Activated CD4-positive, alpha-beta T cell treated with anti-CD3 and anti-CD28 coated beads, Interleukin-2, amount 50 U/mL, for 1 hour (primary cell): ENCODE results near the gene RNF4.
"Not testable (repeated sequence)": the region's sequence is repeated elsewhere in the genome, so short reads cannot be mapped to it uniquely, and the experiment has no call there.

Experiments
- DNase-seq: peaks from one replicate; pipeline ENCODE4 v3.0.0-alpha.2; 2020

RNF4 gene

DNA sequence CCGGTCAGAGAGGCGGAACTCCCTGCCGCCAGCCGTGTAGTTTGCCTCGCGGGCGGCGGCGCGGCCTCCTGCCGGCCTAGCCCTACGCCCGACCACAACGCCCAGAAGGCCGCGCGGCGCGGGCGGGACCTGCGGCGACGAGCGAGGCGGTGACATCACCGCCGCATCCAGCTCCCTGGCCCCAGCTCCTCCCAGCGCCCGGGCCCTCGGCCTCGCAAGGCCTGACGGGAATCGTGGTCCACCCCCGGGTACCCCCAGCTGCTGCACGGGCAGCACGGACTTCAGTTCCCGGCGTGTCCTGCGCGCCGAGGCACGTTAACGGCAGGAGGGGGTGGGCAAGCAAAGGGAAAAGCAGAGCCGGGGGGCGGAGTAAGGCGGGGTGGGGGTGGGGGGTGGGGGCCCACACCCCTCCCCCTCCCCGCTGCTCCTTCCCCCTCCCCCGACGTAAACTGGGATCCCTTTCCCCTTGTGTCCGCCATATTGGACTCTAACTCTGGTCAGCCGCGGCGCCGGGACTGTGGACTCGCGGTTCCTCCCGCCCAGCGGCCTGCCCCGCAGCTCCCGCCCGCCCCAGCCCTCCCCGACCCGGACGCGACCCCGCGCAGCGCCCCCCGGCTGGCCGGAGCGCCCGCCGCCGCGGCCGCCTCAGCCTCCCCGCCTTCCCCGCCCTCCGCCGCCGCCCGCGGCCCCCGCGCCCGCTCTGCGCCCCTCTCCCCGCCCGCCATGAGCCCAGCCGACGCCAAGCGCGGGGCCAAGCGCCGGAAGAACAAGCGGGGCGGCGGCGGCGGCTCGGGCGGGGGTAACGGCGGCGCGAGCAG, 67.5 kb downstream of the RNF4 start, which contains the start of gene FAM193A:
FAM193A (plus strand) TSS at position 455 of the 818 bp plus-strand sequence; CDS start at position 724, 269 bp downstream.
- peak; percentile 98 for DNase-seq

DNA sequence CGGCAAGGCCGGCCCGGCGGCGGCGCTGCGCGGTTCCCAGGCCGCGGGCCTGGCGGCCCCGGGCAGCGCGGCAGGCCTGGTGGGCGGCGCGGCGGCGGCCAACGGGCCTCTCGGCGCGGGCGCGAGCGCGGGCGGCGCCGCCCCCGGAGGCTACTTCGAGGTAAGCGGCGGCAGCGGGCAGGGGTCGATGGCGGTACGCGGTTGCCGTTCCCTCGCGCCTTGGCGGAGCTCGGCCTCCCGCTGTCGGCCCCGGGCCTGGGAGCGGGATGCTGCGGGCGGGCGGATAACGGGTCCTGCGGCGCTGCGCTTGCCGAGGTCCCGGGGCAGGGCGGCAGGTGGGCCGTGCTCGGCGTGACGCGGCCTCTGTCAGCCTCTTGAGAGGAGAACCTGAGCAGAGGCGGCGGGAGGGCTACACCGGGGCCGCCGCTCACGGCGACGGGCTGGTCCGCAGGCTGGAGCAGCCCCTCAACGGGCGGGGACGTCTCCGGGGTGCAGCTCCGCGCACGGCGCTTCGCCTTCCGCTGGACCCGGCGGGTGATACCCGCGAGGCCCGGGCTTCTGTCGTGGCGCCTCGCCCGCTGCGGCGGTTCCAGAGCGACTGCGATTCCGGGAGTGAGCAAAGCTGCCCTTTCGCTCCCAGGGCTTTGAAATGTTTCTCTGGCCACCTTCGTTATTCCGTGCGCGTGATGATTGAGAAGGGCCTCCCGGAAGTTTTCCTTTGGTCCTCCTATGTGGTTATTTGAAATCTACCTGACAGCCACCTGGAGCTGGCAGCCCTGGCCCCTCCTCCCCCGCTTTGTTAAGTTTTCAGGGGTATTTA, 68.3 kb downstream of the RNF4 start:
- DNase-seq, result peak; percentile 46

GRCh38 chr4:2543580-2544191, 74.8 kb downstream of the RNF4 start:
- DNase-seq, result not testable (repeated sequence)

- no peak for DNase-seq
These were observed 76.6 kb downstream of the RNF4 start for GRCh38 chr4:2545321-2546013.

- DNase-seq, result no peak
These were observed 77.4 kb downstream of the RNF4 start for GRCh38 chr4:2546286-2546823.

GRCh38 chr4:2546961-2547691, 78.2 kb downstream of the RNF4 start:
- not testable (repeated sequence) for DNase-seq

- DNase-seq, result no peak
These were observed 82.2 kb downstream of the RNF4 start for GRCh38 chr4:2551118-2551517.

DNA sequence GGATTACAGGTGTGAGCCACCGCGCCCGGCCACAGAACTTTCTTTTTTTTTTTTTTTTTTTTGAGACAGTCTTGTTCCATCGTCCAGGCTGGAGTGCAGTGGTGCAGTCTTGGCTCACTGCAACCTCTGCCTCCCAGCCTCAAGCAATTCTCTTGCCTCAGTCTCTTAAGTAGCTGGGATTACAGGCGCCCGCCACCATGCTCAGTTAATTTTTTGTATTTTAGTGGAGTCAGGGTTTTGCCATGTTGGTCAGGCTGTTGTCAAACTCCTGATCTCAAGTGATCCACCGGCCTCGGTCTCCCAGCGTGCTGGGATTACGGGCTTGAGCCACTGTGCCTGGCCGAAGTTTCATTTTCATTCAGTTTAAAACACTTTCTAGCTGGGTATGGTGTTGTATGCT, 83.9 kb downstream of the RNF4 start:
- DNase-seq, result no peak

DNA sequence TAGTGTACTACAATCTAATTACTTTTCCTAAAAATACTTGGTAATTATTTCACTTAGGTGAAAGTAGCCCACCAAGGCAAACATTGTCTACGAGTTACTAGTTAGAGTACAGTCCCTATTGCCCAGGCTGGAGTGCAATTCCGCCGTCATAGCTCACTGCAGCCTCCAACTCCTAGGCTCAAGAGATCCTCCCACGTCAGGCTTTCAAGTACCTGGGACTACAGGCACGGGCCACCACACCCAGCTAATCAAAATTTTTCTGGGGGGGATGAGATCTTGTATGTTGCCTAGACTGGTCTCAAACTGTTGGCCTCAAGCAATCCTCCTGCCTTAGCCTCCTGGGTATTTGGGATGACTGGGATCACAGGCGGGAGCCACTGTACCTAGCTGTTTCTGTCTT, 89.4 kb downstream of the RNF4 start:
- no peak for DNase-seq

DNA sequence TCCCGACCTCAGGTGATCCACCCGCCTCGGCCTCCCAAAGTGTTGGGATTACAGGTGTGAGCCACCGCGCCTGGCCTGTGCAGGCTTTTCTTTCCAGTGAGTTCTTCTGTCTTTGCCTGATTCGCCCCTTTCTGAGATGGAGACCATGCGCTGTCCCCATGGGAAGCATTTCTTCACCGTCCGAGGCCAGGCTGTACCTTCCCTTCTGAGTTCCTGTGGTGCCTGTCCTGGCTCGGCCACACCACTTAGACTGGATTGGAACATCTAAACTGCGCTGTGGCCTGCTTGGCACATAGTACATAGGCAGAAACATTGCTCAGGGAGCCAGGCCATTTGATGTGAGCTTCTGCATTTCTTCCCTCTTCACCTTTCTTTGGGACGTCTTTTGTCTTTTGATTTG, 91.3 kb downstream of the RNF4 start:
- DNase-seq, result no peak
